ENCODE measurements around the gene RAPGEF6.

- TF ChIP-seq CTCF (IDR thresholded peaks at IDR 0.05) (no peak), POLR2A (IDR thresholded peaks at IDR 0.05) (no peak), POLR2AphosphoS5 (IDR thresholded peaks at IDR 0.05) (no peak)
These were observed 242.4 kb downstream of the RAPGEF6 start for GRCh38 chr5:131392466-131393095.
